Fibroblast of skin of left biceps (primary cell): ENCODE data around the gene PTCD1.
A peak's percentile ranks its signal among the peaks of the same experiment; 100 is the strongest.

Experiments
- DNase-seq, 2 experiments: peaks; one replicate each; pipeline ENCODE4 v3.0.0-alpha.2; 2013; ENCODE audit warnings: low read depth in 2 of 2

PTCD1 gene, protein sequence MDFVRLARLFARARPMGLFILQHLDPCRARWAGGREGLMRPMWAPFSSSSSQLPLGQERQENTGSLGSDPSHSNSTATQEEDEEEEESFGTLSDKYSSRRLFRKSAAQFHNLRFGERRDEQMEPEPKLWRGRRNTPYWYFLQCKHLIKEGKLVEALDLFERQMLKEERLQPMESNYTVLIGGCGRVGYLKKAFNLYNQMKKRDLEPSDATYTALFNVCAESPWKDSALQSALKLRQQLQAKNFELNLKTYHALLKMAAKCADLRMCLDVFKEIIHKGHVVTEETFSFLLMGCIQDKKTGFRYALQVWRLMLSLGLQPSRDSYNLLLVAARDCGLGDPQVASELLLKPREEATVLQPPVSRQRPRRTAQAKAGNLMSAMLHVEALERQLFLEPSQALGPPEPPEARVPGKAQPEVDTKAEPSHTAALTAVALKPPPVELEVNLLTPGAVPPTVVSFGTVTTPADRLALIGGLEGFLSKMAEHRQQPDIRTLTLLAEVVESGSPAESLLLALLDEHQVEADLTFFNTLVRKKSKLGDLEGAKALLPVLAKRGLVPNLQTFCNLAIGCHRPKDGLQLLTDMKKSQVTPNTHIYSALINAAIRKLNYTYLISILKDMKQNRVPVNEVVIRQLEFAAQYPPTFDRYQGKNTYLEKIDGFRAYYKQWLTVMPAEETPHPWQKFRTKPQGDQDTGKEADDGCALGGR

DNA sequence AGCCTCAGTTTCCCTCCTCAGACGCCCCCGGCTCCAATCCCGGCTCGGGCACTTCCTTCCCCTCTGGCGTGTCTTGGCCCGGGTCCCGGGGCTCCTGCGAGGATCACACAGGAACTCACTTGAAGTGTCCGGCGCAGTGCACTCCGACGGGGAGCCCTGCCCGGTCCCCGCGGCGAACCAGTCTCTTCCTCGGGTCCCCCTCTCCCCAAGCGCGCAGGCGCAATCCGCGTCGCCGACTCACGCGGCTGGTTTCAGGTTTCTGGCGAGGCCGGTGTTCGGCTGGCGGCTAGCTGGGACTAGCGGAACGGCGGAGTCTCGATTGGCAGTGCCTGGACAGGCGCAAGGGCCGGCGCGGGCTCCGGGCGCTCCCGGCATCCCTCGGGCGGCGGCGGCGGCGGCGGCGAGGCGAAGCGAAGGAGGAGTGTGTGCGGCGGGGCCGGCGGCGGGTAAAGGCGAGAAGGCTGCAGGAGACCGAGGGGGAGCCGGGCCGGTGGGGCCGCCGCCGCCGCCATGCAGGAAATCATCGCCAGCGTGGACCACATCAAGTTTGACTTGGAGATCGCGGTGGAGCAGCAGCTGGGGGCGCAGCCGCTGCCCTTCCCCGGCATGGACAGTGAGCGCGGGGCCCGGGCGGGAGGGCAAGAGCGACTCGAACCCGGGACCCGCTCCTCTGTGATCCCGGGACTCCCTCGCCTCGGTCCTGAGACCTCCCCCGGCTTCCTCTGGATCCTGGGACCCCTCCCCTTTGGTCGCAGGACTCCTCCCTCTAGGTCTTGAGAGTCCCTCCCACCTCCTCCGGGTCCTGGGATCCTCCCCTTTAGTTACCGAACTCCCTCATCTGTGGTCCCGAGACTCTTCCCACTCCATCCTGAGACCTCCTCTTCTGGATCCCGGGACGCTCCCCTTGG lies at the start of gene PTCD1, which contains the start of gene CPSF4:
Gene PTCD1, minus strand, starts transcription at position 226 of the 908 bp plus-strand sequence. CDS start 3,556 bp downstream, outside the sequence.
Gene CPSF4, plus strand, starts transcription at position 371 of the 908 bp plus-strand sequence. Its CDS starts 140 bp downstream, at position 511.
- peak; percentile 79 to 83 for DNase-seq

GRCh38 chr7:99485094-99485493 lies 46.5 kb upstream of the PTCD1 start:
- DNase-seq: no peak

DNA sequence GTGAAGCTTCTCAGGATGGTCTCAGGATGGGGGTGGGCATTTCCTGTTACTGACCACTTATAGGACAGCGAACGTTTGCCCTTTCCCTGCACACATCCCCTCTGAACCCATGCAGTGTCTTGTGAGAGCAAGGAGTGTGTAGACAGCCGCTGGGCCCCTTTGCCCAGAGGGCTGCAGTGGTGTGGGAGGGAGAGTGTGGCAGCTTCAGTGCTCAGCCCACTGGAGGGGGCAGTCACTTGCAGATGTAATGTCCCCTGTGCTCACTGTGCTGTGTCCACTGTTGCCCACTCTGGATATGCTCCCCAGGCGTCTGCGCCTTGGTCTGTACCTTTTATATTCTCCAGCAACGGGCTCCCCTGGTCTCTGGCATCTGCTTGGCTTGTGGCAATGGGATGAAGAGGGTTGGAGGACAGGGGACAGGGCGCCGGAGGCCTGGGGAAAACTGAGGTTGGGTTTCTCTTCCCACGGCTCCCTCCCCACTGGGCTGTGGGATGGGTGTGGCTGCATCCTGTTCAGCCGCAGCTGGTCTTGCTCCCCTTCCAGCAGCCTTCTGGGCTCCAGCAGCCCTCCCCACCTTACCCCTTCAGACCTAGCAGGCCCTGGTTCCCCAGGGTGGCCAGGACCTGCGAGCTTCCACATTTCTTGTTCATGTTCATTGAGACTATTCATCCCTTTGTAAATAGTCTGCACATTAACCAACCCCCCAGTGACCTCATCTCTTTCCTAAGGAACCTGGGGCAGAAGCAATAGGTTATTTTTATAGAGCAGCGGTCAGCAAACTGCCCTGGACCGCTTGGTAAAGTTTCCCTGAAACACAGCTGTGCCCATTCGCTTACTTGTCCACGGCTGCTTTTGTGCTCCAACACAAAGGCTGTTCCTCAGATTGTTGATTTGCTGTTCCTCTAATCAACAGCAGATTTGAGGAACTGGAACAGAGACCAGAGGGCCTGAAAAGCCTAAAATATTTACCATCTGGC lies 40.2 kb upstream of the PTCD1 start:
- DNase-seq: no peak

GRCh38 chr7:99476107-99476506 lies 37.5 kb upstream of the PTCD1 start:
- DNase-seq: no peak

DNA sequence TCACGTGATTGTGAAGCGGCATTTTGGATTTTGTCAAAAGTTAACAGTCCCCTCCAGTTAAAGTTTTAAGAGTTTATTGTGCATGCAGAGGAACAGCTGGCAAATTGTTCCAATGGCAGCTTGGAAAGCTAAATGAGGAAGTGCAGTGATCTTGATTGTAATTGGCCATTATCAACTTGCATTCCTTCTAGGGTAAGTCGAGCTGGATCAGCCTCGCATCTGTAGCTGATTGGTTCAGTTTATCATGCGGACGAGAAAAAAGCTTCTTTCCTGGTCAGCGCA lies 34.7 kb upstream of the PTCD1 start:
- DNase-seq: peak in 1 of 2 experiments; percentile 21

DNA sequence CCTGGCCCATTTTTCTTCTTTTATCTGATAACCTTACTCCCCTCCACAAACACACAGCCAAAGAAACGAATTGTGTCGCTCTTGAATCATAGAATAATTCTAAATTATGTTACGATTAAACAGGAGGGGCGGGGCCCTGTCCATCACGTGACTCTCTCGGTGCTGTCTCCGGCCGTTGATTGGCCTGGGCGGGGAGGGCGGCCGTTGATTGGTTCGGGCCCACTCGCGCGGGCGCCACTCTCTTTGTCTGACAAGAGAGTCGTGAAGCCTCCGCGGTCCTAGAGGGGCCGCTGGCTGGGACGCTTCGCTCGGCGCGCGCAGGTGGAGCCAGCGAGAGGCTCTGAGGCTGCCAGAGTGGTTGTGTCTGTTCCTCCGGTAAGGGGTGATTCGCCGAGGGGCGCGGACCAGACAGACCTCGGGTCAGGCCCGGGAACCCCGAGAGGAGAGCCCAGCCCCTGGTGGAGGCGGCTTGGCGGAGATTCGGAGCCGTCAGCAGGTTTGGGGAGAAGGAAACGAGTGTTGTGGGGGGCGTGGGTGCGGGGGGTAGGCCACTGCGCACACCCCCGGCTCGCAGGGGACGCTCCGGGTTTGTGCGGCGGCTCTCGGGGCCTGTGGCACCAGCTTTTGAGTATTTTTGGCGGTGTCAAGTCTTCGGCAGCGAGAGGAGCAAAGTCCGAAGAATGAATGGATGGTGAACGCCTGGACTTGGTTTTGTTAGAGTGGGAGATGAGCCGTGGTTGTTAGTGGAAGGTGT lies 34.1 kb upstream of the PTCD1 start, which contains the start of gene ZNF789:
Gene ZNF789, plus strand, starts transcription at position 330 of the 754 bp plus-strand sequence. CDS start 3,567 bp downstream, outside the sequence.
- peak; percentile 88 to 90 for DNase-seq

- no peak for DNase-seq
Observed at GRCh38 chr7:99469381-99470065, 30.9 kb upstream of the PTCD1 start.

DNA sequence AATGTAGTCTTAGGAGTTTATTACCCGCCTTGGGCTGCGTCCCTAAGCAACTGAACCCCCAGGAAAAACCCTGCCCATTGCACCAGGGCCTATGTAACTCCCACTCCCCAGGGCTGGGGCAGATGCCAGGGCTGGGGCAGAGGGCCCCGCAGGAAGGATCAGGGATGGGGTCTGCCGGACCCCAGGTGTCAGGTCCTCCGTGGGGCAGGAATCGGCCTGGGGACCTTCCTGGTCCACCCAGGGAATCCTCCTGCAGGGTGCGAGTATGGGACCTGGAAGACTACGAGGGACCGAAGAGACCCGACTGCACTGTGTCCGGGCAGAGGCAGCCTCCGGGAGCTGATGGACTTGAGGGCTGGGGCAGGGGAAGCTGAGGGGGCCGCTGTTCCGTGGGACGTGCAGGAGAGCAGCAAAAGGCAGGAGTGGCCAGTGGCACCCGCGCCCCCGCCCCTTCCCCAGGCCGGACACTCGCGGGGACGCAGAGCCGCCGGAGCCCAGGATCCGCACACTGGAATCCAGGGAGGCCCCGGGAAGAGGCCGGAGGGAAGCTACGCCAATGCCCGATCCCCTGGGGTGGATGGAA lies 29.8 kb upstream of the PTCD1 start:
- DNase-seq: no peak

DNA sequence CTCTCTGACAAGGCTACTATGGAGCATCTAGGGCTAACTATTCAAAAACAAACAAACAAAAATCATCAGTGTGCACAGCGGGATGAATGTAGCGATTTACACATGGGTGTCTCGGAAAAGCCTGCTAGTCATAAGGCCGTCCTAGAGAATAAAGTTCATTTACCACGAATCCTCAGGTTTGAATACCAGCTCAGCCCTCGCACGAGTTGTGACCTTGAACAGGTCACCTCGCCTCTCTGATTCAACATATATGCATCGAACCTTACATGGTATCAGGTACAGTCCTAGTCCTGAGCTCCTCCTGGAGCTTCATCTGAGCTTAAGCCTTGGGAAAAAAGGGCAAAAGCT lies 26.8 kb upstream of the PTCD1 start:
- no peak for DNase-seq

- DNase-seq: no peak
Observed at GRCh38 chr7:99461221-99461620, 22.6 kb upstream of the PTCD1 start.

DNA sequence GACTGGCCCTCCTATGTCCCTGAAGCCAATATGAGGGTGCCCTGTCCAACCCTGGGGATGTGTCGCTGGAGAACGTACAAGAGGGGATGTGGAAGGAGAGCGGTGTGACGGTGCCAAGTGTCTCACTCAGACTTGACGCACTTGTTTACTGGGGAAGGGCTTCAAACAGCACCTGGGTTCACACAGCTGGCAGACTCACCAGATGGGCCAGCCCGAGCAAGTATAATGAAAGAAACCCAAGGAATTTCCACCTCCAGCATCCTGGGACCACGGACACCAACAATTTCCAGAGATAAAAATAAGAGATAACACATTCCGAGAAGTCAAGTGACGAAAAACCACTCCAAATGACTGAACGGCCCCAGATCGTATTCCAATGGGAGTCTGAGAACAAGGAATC lies 22.1 kb upstream of the PTCD1 start:
- DNase-seq: no peak

- DNase-seq: no peak
Observed at GRCh38 chr7:99459087-99459486, 20.5 kb upstream of the PTCD1 start.

- no peak for DNase-seq
Observed at GRCh38 chr7:99457650-99458493, 19.3 kb upstream of the PTCD1 start.

DNA sequence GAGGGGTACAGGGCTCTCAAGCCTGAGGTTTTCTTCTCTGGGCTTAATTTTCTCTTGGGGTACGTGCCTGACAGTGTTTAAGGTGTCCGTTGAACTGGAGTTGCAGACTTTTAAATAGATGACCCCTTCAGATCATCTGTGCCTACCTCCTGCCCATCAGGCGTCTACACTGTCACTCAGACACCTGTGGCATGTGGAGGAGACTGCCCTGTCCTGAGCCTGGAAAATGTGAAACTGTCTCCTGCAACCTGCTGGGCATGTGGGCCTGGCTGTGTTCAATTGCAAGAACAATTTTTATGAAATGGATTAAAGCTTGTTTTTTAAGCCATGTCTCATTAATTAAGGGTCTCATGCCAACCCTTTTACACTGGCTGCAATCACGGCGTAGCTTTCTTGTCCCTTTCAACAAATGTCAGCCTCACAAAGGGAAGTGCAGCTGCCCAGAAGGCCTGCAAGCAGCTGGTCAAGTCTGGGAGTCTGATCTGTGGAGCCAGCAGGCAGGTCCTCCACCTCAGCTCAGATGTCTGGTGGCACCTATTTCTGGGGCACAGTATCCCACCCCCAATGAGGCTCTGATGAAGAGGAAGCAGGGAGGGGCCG lies 18.6 kb upstream of the PTCD1 start:
- no peak for DNase-seq

- DNase-seq: no peak
Observed at GRCh38 chr7:99456288-99456687, 17.7 kb upstream of the PTCD1 start.

- no peak for DNase-seq
Observed at GRCh38 chr7:99455874-99456273, 17.3 kb upstream of the PTCD1 start.

DNA sequence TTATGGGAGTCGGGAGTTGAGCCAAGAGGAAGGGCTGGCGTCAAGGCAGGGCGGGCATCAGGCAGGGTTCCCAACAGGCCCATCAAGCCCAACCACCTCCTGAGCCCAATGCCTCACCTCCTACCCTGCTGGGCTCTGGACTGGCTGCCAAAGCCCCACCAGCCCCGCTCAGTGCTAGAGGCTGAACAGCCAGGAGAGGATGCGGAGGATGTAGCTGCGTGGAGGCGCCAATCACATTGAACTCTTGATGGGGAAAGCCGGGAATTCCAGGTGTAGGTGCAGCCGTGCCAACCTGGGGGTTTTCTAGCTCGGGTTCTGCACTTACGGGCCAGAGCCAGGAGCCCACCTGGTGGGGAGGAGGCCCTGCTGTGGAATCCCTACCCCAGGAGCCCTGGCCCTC lies 14.5 kb upstream of the PTCD1 start:
- DNase-seq: no peak

GRCh38 chr7:99452541-99452940 lies 13.9 kb upstream of the PTCD1 start:
- DNase-seq: no peak
